ENCODE results near the gene PRM3.

GRCh38 chr16:11233727-11234376 is 39.6 kb downstream of the PRM3 start:
- TF ChIP-seq POLR2AphosphoS5 (IDR thresholded peaks at IDR 0.05) (no peak), POLR2A (IDR thresholded peaks at IDR 0.05) (no peak)
